NCI-H526 (cell line): ENCODE measurements around the gene EFNA2.
A peak's percentile ranks its signal among the peaks of the same experiment; 100 is the strongest.
"Not testable (repeated sequence)": the region's sequence is repeated elsewhere in the genome, so short reads cannot be mapped to it uniquely, and the experiment has no call there.

Experiments
- DNase-seq, 2 experiments: peaks; one replicate each; lab custom pipeline; 2025; lab: John Stamatoyannopoulos, UW

The EFNA2 gene

DNA sequence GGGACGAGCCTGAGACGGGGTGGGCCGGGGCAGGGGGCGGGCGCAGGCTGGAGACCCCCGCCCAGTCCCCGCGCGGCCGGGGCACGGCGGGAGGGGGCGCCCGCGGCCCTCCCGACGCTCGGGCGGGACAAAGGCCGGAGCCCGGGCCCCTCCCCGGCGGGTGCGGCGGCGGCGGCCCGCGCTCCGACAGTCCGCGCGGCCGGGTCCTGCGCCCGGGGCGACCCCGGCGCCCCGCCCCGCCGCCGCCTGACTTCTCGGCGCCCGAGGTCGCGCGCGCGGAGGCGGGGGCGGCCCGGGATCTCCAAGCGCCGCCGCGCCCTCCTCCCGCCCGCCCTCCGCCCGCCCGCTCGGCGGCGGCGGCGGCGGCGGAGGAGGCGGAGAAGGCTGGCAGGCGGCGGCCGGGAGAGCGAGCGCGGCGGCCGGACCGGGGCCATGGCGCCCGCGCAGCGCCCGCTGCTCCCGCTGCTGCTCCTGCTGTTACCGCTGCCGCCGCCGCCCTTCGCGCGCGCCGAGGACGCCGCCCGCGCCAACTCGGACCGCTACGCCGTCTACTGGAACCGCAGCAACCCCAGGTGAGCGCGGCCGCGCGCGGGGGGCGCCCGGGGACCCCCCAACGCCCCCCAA, at the start of gene EFNA2:
Gene EFNA2, plus strand, starts transcription at position 137 of the 624 bp plus-strand sequence. Its CDS starts 296 bp downstream, at position 433.
- no peak for DNase-seq

- no peak for DNase-seq
Observed at GRCh38 chr19:1236576-1236975, 49.1 kb upstream of the EFNA2 start.

DNA sequence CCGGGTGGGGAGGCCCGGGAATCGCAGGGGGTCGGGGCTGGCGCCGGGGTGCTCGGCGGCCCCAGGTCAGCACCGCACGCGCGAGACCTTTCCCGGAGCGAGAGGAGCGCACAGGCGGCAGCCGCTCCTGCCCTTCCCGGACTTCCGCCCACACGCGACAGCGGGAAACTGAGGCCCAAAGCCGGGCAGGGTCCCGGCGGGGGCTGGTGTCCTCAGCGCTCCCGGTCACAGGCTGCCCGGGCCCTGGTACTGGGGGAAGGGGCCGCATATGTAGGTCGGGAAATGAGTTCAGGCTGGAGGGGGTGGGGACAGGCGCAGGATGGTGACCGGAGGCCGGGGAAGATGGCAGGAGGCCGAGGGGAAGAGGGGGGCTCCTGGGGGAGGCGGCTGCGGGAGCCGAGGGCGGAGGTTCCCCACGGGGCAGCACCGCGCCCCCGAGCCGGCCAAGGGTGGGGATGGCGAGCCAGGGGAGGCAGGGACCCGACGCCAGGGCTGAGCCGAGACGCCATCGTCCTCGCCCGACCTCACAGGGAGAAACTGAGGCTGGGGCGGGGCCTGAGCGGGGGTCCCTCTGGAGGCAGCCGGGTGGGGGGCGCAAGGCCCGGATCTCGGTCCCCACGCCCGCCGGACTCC, 48.5 kb upstream of the EFNA2 start:
- peak in 1 of 2 experiments; percentile 29 for DNase-seq

DNA sequence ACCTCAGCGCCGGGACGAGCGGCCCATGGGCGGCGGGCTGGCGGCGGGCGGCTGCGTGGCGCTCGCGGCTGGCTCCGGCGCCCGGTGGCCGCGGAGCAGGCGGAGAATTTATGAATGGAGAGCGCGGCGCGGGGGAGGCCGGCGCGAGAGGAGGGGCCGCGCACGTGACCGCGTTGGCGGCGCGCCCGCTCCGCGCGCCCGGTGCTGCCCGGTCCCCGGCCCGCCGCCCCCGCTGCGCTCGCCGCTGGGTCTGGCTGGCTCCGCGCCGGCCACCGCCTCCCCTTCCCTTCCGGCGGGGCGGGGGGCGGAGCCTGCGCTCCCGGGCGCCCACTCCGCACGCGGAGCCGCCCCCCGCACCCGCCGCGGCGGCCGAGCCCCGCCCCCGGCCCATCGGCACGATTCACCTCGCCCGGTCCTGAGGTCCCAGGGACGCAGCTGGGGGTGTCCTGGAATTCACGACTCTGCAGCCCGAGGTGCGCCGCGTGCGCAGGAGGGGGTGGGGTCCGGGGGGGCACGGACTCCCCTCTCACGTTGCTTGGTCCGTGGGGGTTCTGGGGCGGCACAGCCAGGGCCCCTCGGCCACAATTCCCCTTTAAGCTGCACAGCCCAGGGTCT, 47.8 kb upstream of the EFNA2 start, which contains the start of gene CBARP:
Gene CBARP, minus strand, starts transcription at position 252 of the 615 bp plus-strand sequence. CDS start 1,905 bp downstream, outside the sequence.
- DNase-seq: peak in 1 of 2 experiments; percentile 56

GRCh38 chr19:1238369-1239303, 47.0 kb upstream of the EFNA2 start:
- DNase-seq: no peak

- DNase-seq: no peak
Observed at GRCh38 chr19:1239420-1239795, 46.3 kb upstream of the EFNA2 start.

GRCh38 chr19:1239796-1240737, 45.6 kb upstream of the EFNA2 start:
- DNase-seq: peak in 1 of 2 experiments; percentile 90

GRCh38 chr19:1240925-1241324, 44.7 kb upstream of the EFNA2 start:
- DNase-seq: no peak

DNA sequence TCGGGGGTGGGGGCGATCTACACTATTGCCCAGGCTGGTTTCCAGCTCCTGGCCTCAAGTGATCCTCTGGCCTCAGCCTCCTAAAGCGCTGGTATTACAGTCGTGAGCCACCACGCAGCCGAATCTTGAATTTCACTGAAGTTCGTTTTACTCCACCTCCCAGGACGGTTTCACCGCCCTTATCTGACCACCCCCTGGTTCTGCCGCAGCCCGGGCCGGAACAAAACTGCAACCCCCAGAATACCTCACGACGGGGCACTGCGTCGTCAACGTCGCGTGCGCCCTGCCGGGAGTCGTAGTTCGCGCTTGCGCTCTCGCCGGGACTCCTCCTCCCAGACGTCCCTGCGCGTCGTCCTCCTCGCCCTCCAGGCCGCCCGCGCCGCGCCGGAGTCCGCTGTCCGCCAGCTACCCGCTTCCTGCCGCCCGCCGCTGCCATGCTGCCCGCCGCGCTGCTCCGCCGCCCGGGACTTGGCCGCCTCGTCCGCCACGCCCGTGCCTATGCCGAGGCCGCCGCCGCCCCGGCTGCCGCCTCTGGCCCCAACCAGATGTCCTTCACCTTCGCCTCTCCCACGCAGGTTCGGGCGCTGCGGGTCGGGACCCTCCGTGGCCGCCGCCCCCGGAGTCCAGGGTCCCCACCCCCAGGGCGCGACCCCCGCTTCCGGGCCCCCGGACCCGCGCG, 44.1 kb upstream of the EFNA2 start, which contains the start of gene ATP5F1D:
Gene ATP5F1D, plus strand, starts transcription at position 335 of the 679 bp plus-strand sequence. Its CDS starts 100 bp downstream, at position 435.
- DNase-seq: peak; percentile 63 to 93

- peak in 1 of 2 experiments; percentile 85 for DNase-seq
Observed at GRCh38 chr19:1243768-1244692, 41.6 kb upstream of the EFNA2 start.

DNA sequence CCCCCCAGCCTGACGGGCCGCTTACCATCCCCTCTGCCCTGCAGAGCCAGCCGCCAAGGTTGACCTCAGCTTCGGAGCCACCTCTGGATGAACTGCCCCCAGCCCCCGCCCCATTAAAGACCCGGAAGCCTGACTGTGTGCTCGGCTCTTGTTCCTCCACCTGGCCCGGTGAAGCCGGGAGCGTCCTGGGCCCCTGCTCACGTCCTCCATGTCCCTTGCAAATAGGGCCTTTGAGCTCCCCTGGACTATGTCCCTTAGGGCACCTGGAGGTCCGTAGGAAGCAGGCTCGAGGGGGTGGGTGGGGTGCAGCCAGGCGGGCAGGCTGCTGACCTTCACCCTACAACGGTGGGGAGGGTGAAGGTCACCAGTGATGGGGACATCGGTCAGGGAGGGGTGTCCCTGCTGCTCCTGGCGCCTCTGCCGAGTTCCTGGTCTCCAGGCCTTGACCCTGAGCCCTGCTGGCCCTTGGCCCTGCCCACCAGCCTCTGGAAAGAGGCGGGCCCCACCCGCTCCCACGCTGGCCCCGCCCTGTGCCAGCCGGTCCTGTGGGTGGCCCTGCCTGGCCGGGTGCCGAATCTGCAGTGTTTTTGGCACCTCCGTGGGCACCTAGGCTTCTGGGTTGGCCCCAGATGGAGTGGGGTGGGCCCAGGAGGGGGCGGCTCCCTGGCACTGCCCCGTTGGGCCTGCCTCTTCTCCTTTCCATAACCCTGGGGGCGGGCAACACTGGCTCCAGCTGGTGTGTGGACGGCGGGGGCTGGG, 40.8 kb upstream of the EFNA2 start:
- DNase-seq: no peak

- no peak for DNase-seq
Observed at GRCh38 chr19:1245494-1246264, 40.0 kb upstream of the EFNA2 start.

GRCh38 chr19:1246265-1247087, 39.2 kb upstream of the EFNA2 start:
- DNase-seq: not testable (repeated sequence)

GRCh38 chr19:1247748-1248138, 37.9 kb upstream of the EFNA2 start:
- DNase-seq: no peak

GRCh38 chr19:1248139-1248785, 37.4 kb upstream of the EFNA2 start, which contains the start of gene MIDN:
MIDN (plus strand) TSS chr19:1248583; CDS start chr19:1250297, 1,714 bp downstream.
- DNase-seq: peak in 1 of 2 experiments; percentile 72

DNA sequence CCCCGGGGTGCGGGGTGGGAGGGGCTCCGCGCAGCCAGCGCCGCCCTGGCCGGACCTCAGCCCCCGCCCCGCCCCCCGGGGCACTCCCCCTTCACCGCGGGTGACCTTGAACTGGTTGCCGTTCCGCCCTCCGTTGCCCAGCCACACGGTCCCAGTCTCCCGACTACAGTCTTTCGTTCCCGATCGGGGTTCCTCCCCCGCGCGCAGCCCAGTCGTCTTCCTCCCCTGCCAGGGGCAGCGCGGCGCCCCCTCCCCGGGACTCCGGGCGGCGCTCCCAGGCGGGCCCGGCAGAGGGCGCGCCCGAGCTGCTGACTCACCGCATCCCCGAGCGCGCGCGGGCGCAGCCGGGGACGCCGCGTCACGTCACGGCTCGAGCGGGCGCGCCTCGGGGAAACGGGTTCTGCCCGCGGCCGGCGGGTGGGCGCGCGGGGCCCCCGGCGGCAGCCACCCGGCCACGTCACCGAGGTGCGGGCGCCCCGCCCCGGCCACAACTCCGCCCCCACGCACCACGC, 36.8 kb upstream of the EFNA2 start:
- DNase-seq: peak in 1 of 2 experiments; percentile 78
